Osteocyte (in vitro differentiated cells): ENCODE results near the gene CXCL8. TPM values are rescaled to one million over a fixed set of nuclear protein-coding genes. Genes with fewer than 3 reads are reported as not detected.

Experiments
- DNase-seq: peaks from one replicate; pipeline ENCODE4 v3.0.0; 2021; ENCODE audit warnings: mixed read lengths; ENCODE audit not compliant: unreplicated experiment; ENCODE audit errors: extremely low spot score
- H3K27ac Mint-ChIP-seq: one replicate; pipeline ENCODE4 v1.8.0; 2021; ENCODE audit warnings: mild to moderate bottlenecking, mixed read lengths; ENCODE audit not compliant: unreplicated experiment
- H3K27me3 Mint-ChIP-seq: one replicate; pipeline ENCODE4 v1.8.0; 2021; ENCODE audit warnings: mixed read lengths; ENCODE audit not compliant: unreplicated experiment
- H3K36me3 Mint-ChIP-seq: one replicate; pipeline ENCODE4 v1.8.0; 2021; ENCODE audit warnings: mixed read lengths; ENCODE audit not compliant: unreplicated experiment
- H3K4me1 Mint-ChIP-seq: one replicate; pipeline ENCODE4 v1.8.0; 2021; ENCODE audit warnings: mixed read lengths; ENCODE audit not compliant: unreplicated experiment
- H3K4me3 Mint-ChIP-seq: one replicate; pipeline ENCODE4 v1.8.0; 2021; ENCODE audit warnings: mild to moderate bottlenecking, moderate library complexity, mixed read lengths; ENCODE audit not compliant: unreplicated experiment
- H3K9me3 Mint-ChIP-seq: one replicate; pipeline ENCODE4 v1.8.0; 2021; ENCODE audit warnings: mixed read lengths; ENCODE audit not compliant: unreplicated experiment
- CTCF ChIP-seq: fragments of 200-600 bp; sonication (generic); IDR thresholded peaks from 2 replicates; pipeline ENCODE4 v1.5.0; 2021; ENCODE audit warnings: antibody characterized with exemption, mild to moderate bottlenecking, moderate library complexity
- total RNA-seq: library from RNA; stranded (reverse); gene quantifications from 2 replicates; pipeline ENCODE4 v1.2.1, GENCODE V29; 2021

CXCL8 gene
- total RNA-seq, 1 donor from 2014 or later, result 32.4 TPM

- no peak for DNase-seq
- no peaks in the 10 kb centered on the region for H3K27me3 Mint-ChIP-seq
- peaks cover 8% of the 10 kb centered on the region for H3K4me1 Mint-ChIP-seq
- H3K4me3 Mint-ChIP-seq, result no peak overlapping the region
- peaks cover 3% of the 10 kb centered on the region for H3K9me3 Mint-ChIP-seq
- no peak for TF ChIP-seq CTCF
- H3K36me3 Mint-ChIP-seq, result no peaks in the 10 kb centered on the region
- no peak overlapping the region for H3K27ac Mint-ChIP-seq
Observed at GRCh38 chr4:73754934-73755333, 14.6 kb downstream of the CXCL8 start.

GRCh38 chr4:73759357-73759756, 19.0 kb downstream of the CXCL8 start:
- no peaks in the 10 kb centered on the region for H3K36me3 Mint-ChIP-seq
- H3K27me3 Mint-ChIP-seq, result no peaks in the 10 kb centered on the region
- no peak overlapping the region for H3K4me3 Mint-ChIP-seq
- H3K9me3 Mint-ChIP-seq, result no peaks in the 10 kb centered on the region
- no peak for DNase-seq
- no peak overlapping the region for H3K27ac Mint-ChIP-seq
- no peak for TF ChIP-seq CTCF
- H3K4me1 Mint-ChIP-seq, result no peaks in the 10 kb centered on the region

- Mint-ChIP-seq H3K27ac (no peak overlapping the region), H3K4me1 (no peaks in the 10 kb centered on the region), H3K4me3 (no peak overlapping the region), H3K27me3 (no peaks in the 10 kb centered on the region), H3K9me3 (no peaks in the 10 kb centered on the region), H3K36me3 (no peaks in the 10 kb centered on the region)
- no peak for DNase-seq
- no peak for TF ChIP-seq CTCF
Observed at GRCh38 chr4:73761856-73762255, 21.5 kb downstream of the CXCL8 start.

GRCh38 chr4:73762409-73762808, 22.0 kb downstream of the CXCL8 start:
- H3K27ac Mint-ChIP-seq, result no peak overlapping the region
- no peaks in the 10 kb centered on the region for H3K9me3 Mint-ChIP-seq
- DNase-seq, result no peak
- no peaks in the 10 kb centered on the region for H3K27me3 Mint-ChIP-seq
- H3K4me1 Mint-ChIP-seq, result no peaks in the 10 kb centered on the region
- H3K4me3 Mint-ChIP-seq, result no peak overlapping the region
- H3K36me3 Mint-ChIP-seq, result no peaks in the 10 kb centered on the region
- no peak for TF ChIP-seq CTCF

- H3K36me3 Mint-ChIP-seq, result no peaks in the 10 kb centered on the region
- TF ChIP-seq CTCF, result no peak
- DNase-seq, result no peak
Observed at GRCh38 chr4:73763877-73764276, 23.5 kb downstream of the CXCL8 start.

More at GRCh38 chr4:73763877-73764276, 23.5 kb downstream of the CXCL8 start:
- Mint-ChIP-seq H3K4me1 (no peaks in the 10 kb centered on the region), H3K4me3 (no peak overlapping the region), H3K27ac (no peak overlapping the region), H3K27me3 (no peaks in the 10 kb centered on the region), H3K9me3 (no peaks in the 10 kb centered on the region)
